ENCODE data around the gene KLHL7. TPM values are rescaled to one million over a fixed set of nuclear protein-coding genes. Genes with fewer than 3 reads are reported as not detected.

Gene KLHL7
- 10 to 100 TPM in 2 of 3 donors, 1 to 10 TPM in 1; 8.3 to 15.4 (median 13.0) TPM for polyA plus RNA-seq

- peak within 1 kb of the TSS; percentile 76 for H3K27ac ChIP-seq (ENCODE audit: low read depth, low read length)
- 0 to 1% (median 0%) methylated on average over 39 to 40 of the region's 40 CpGs for WGBS, 3 donors
Observed at GRCh38 chr7:23105644-23106056, at the start of gene KLHL7. TSS of gene KLHL7 (plus strand) at chr7:23105785. CDS start at chr7:23106027, 242 bp downstream.

- no peak overlapping the region for H3K27ac ChIP-seq (ENCODE audit: low read depth, low read length)
- 44 to 59% (median 52%) methylated on average over 6 of the region's 6 CpGs for WGBS, 3 donors
Observed at GRCh38 chr7:23058408-23059096, 47.0 kb upstream of the KLHL7 start.

- H3K27ac ChIP-seq (ENCODE audit: low read depth, low read length) = no peak overlapping the region
- WGBS, 3 donors = 74 to 95% (median 95%) methylated on average over 6 of the region's 6 CpGs
Observed at GRCh38 chr7:23061327-23061726, 44.3 kb upstream of the KLHL7 start.

DNA sequence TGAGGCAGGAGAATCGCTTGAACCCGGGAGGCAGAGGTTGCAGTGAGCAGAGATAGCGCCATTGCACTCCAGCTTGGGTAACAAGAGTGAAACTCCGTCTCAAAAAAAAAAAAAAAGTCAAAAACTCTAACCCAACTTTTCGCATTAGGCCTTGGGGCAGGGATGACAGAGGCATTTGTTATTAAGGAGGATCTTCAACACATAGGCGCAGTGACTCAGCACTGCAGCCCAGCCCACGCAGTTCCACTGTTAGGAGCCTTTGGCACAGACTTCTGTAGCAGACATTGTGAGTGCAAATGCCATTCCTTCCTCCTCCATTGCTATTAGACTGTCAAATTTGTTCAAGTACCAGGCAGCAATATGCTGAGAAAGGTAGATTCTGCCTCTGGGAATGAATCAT, 43.1 kb upstream of the KLHL7 start:
- 83 to 90% (median 86%) methylated on average over 7 of the region's 7 CpGs for WGBS, 3 donors
- H3K27ac ChIP-seq (ENCODE audit: low read depth, low read length) = no peak overlapping the region

DNA sequence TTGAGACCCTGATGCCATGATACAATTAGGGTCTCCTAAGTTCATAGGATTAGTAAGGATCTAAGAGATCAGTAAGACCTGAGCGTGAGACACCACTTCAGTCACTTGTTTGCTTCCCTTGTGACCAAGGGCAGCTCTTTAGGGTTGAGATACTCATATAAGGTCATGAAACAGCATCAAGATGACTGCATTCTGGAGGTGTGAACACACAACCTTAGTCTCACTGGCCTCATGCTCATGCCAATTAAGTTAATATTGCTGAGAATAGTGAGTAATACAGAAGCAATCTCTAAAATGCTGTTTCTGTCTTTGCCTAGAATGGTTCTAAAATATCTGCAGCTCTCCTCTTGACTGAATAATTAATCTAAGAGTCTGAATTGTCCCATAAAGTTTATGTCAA, 39.6 kb upstream of the KLHL7 start:
- WGBS, 3 donors = 92 to 97% (median 93%) methylated on average over 1 of the region's 1 CpG
- H3K27ac ChIP-seq (ENCODE audit: low read depth, low read length) = no peak overlapping the region

DNA sequence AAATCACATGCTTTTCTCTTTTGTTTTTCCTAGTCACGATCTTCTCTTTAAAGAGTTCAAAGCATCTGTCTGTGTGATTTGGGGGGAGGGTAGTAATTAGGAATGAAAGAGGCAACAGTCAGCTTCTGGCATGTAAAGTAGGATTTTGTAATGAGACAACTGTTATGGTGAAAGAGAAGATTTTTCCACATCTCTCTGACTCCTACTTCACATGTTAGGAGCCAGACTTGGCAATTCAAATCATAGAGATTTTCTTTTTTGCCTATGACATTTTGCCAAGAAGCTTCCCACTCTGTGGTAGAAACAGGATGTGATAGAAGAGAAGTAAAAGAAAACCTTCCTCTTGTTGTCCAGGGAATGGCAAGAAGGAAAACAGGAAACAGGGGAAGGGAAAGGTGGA, 38.3 kb upstream of the KLHL7 start:
- no peak overlapping the region for H3K27ac ChIP-seq (ENCODE audit: low read depth, low read length)

GRCh38 chr7:23072048-23072447, 33.5 kb upstream of the KLHL7 start:
- H3K27ac ChIP-seq (ENCODE audit: low read depth, low read length) = no peak overlapping the region

More for the DNA sequence above, 38.3 kb upstream of the KLHL7 start:
- 53 to 71% (median 59%) methylated on average over 1 of the region's 1 CpG for WGBS, 3 donors

DNA sequence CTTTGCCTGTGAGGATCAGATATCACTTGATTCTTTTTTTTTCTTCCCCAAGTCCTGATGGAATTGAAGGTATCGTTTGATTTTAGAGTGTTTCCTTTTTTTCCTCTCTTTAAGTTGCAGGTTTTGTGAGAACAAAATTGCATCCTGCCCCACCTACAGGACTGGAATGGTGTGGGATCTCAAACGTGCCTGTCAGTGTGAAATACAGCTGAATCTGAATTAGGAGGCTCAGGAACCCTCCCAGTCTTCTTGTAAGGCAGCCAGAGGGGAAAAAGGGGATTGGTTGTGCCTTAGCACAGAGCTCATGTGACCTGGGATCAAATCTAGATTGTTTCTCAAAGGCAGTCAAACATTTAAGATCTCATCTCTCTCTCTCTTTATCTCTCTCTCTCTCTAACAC, 32.7 kb upstream of the KLHL7 start:
- whole genome bisulfite sequencing, 3 donors = 30 to 55% (median 41%) methylated on average over 2 of the region's 2 CpGs
- H3K27ac ChIP-seq (ENCODE audit: low read depth, low read length) = no peak overlapping the region

- WGBS, 3 donors = 20 to 51% (median 50%) methylated on average over 2 of the region's 2 CpGs
- no peak overlapping the region for H3K27ac ChIP-seq (ENCODE audit: low read depth, low read length)
Observed at GRCh38 chr7:23074443-23075261, 30.9 kb upstream of the KLHL7 start.

- WGBS, 3 donors = 30 to 62% (median 59%) methylated on average over 3 of the region's 3 CpGs
- H3K27ac ChIP-seq (ENCODE audit: low read depth, low read length) = no peak overlapping the region
Observed at GRCh38 chr7:23075571-23075970, 30.0 kb upstream of the KLHL7 start.

GRCh38 chr7:23076772-23077171, 28.8 kb upstream of the KLHL7 start:
- no peak overlapping the region for H3K27ac ChIP-seq (ENCODE audit: low read depth, low read length)
- 5 to 33% (median 28%) methylated on average over 3 of the region's 3 CpGs for WGBS, 3 donors

GRCh38 chr7:23093111-23093510, 12.5 kb upstream of the KLHL7 start:
- H3K27ac ChIP-seq (ENCODE audit: low read depth, low read length) = no peak overlapping the region
- WGBS, 3 donors = 52 to 62% (median 58%) methylated on average over 4 of the region's 4 CpGs

- H3K27ac ChIP-seq (ENCODE audit: low read depth, low read length) = no peak overlapping the region
Observed at GRCh38 chr7:23093546-23093945, 12.0 kb upstream of the KLHL7 start.

GRCh38 chr7:23096518-23097290, 8.9 kb upstream of the KLHL7 start:
- H3K27ac ChIP-seq (ENCODE audit: low read depth, low read length) = no peak overlapping the region
- 87 to 96% (median 94%) methylated on average over 2 of the region's 2 CpGs for WGBS, 3 donors

More at GRCh38 chr7:23093546-23093945, 12.0 kb upstream of the KLHL7 start:
- WGBS, 3 donors = 65 to 85% (median 74%) methylated on average over 1 of the region's 1 CpG

DNA sequence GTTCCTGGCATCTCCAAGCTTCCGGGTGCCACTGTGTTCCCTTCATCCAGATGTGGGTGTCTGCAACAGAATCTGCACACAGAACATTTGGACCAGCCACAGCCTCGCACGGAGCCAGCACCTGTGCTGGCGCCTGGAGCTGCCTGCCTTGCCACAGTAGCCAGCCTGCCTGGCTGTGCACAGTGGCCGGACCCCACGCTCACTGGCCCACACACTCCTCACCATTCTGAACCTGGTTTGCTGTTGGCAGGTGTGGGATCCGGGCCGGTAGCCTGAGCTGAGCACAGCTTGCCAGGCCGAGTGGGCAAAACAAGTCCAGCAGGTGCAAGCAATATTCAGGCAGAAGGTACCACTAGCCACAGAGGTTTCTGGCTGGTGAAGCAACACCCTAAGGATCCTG, 7.6 kb upstream of the KLHL7 start:
- WGBS, 3 donors = 93 to 96% (median 95%) methylated on average over 9 of the region's 9 CpGs
- H3K27ac ChIP-seq (ENCODE audit: low read depth, low read length) = no peak overlapping the region

DNA sequence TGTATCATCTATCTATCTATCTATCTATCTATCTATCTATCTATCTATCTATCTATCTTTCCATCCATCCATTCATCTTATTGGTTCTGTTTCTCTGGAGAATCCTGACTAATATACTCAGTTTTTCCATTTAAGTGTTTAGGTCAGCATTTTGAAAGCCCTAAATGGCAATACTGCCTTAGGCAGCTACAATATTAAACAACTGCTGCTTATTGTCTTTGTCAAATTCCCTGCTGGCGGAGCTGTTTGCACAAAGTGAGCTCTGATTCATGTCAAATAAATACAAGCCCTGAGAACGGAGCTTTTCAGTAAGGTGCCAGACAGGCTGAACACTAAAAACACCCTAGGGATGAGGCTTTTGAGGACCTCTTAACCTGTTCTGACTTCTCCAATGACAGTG, 7.1 kb upstream of the KLHL7 start:
- H3K27ac ChIP-seq (ENCODE audit: low read depth, low read length) = no peak overlapping the region
- WGBS, 3 donors = 64 to 83% (median 80%) methylated on average over 2 of the region's 2 CpGs

- WGBS, 3 donors = 20 to 69% (median 64%) methylated on average over 2 of the region's 2 CpGs
- H3K27ac ChIP-seq (ENCODE audit: low read depth, low read length) = no peak overlapping the region
Observed at GRCh38 chr7:23100697-23101096, 4.9 kb upstream of the KLHL7 start.

DNA sequence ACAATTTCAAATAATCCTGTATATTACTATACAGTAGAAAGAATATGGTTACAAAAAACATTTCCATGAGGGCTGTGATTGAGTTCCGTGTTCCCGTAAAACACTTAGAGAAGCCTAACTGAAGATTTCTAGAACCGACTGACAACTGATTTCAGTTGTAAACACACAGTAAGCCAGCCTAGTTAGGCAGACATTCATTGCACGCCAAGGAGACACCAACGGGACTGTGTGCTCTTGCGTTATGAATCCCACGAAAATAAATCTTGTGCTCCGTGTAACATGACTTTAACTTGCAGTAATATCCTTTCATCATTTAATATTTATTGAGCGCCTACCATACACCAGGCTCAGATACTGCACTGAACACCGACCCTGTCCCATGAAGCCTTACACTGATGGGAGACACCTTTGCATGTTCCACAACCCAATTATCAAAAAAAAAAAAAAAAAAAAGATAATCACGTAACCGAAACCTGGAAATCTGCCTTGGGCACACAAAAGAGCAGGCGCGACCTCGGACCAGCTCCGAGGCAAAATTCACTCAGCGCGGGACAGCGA, 420 bp upstream of the KLHL7 start:
- WGBS, 3 donors = 1% methylated on average over 19 of the region's 19 CpGs
- H3K27ac ChIP-seq (ENCODE audit: low read depth, low read length) = no peak overlapping the region
